ENCODE data around the gene SCP2. TPM values are rescaled to one million over a fixed set of nuclear protein-coding genes. Genes with fewer than 3 reads are reported as not detected.
A peak's percentile ranks its signal among the peaks of the same experiment; 100 is the strongest.

Gene SCP2
- polyA plus RNA-seq, 1 of the 3 experiments (the other 2 are of a cell fraction) = 49.5 TPM

- no peaks in the 10 kb centered on the region for H3K27me3 ChIP-seq (ENCODE audit: insufficient read depth)
- no peak overlapping the region for H3K4me2 ChIP-seq
- POLR2A ChIA-PET = interaction anchor here (0.6 kb wide), 1 partner anchor 18 kb away, joined by 3 read pairs; no protein-coding TSS in a partner anchor
- no peak overlapping the region for H3K27ac ChIP-seq (ENCODE audit: low read depth in 2 of 2, low read length in 1 of 2)
- peak in 1 of 2 experiments; percentile 26; a peak in 1 of 4 replicates for TF ChIP-seq EP300 (IDR thresholded peaks at IDR 0.05; ENCODE audit: borderline replicate concordance in 1 of 2, low read depth in 1 of 2, low read length in 1 of 2)
- peak; percentile 31; the same call in 1 of the 2 replicates for TF ChIP-seq FOXJ3 (CRISPR knock-in tag; IDR thresholded peaks at IDR 0.05)
- no peak for TF ChIP-seq REST (IDR thresholded peaks at IDR 0.05; ENCODE audit: low read depth, low read length)
- TF ChIP-seq GATA2 (CRISPR knock-in tag; IDR thresholded peaks at IDR 0.05) = peak; percentile 92
- H3F3A ChIP-seq (replicated peaks; ENCODE audit: insufficient read depth) = no peaks in the 10 kb centered on the region
- H3K4me1 ChIP-seq (ENCODE audit: control insufficient read depth in 1 of 2, insufficient read depth in 2 of 2, low read depth in 1 of 2, low read length in 1 of 2) = peaks cover 0 to 14% of the 10 kb centered on the region in 2 experiments; a peak in 1 of 4 replicates
- H3K9ac ChIP-seq = no peak overlapping the region
- CTCF ChIA-PET = interaction anchor here (0.9 to 1.2 kb wide), 5 partner anchors 8 to 59 kb away, joined by 3 to 4 read pairs (median 3); no protein-coding TSS in a partner anchor
- no peaks in the 10 kb centered on the region for H4K20me1 ChIP-seq (ENCODE audit: insufficient read depth)
- no peaks in the 10 kb centered on the region for H3K36me3 ChIP-seq (replicated peaks in 1 of 2; ENCODE audit: control insufficient read depth in 1 of 2, insufficient read depth in 2 of 2, low read length in 1 of 2)
- no peaks in the 10 kb centered on the region for H3K79me2 ChIP-seq (ENCODE audit: insufficient read depth)
- H3K9me2 ChIP-seq = no peaks in the 10 kb centered on the region
- H2AFZ ChIP-seq (ENCODE audit: low read depth) = no peak overlapping the region
- no peaks in the 10 kb centered on the region for H3K9me3 ChIP-seq
- no peak overlapping the region for H3K4me3 ChIP-seq (ENCODE audit: low read depth in 2 of 2, low read length in 1 of 2)
- peak; percentile 56 for DNase-seq
- 80% methylated on average over 1 of the region's 7 CpGs for WGBS (ENCODE audit: low lambda C conversion rate)
These were observed 141.4 kb downstream of the SCP2 start for GRCh38 chr1:53068314-53069099.

DNA sequence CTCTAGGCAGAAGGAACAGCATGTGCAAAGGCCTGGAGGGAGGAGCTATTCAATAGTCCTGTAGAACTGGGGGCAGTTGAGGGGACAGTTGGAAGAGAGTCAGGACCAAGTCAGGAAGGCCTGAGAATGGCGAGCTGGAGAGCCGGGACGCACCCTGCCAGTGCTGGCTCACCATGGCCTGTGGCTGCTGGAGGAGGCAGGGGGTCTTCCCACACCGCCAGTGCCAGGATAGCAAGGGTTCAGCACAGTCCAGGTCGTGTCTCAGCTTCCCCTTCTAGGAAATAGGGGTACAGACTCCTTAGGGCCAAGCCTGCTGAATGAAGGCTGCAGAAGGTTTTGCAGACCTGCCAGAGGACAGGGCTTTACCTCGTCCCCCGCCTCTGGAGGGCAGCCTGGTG lies 142.2 kb downstream of the SCP2 start:
- POLR2A ChIA-PET = no interaction called here
- no peak overlapping the region for H3K27ac ChIP-seq (ENCODE audit: low read depth in 2 of 2, low read length in 1 of 2)

More for the DNA sequence above, 142.2 kb downstream of the SCP2 start:
- CTCF ChIA-PET = interaction anchor here (0.9 to 1.2 kb wide), 2 partner anchors 9 to 12 kb away, joined by 3 to 4 read pairs; no protein-coding TSS in a partner anchor
- Histone ChIP-seq H3K9me2 (no peaks in the 10 kb centered on the region), H3K9me3 (no peaks in the 10 kb centered on the region), H3F3A (replicated peaks; ENCODE audit: insufficient read depth) (no peaks in the 10 kb centered on the region), H3K4me3 (ENCODE audit: low read depth in 2 of 2, low read length in 1 of 2) (no peak overlapping the region), H3K4me2 (no peak overlapping the region), H3K4me1 (ENCODE audit: control insufficient read depth in 1 of 2, insufficient read depth in 2 of 2, low read depth in 1 of 2, low read length in 1 of 2) (peaks cover 0 to 14% of the 10 kb centered on the region in 2 experiments; a peak in 1 of 4 replicates), H3K79me2 (ENCODE audit: insufficient read depth) (no peaks in the 10 kb centered on the region), H3K36me3 (replicated peaks in 1 of 2; ENCODE audit: control insufficient read depth in 1 of 2, insufficient read depth in 2 of 2, low read length in 1 of 2) (no peaks in the 10 kb centered on the region), H2AFZ (ENCODE audit: low read depth) (no peak overlapping the region), H3K9ac (no peak overlapping the region), H4K20me1 (ENCODE audit: insufficient read depth) (no peaks in the 10 kb centered on the region), H3K27me3 (ENCODE audit: insufficient read depth) (no peaks in the 10 kb centered on the region)
- no CpG with 5 or more reads among the region's 7 CpGs for WGBS (ENCODE audit: low lambda C conversion rate)
- TF ChIP-seq, protein P1, sequence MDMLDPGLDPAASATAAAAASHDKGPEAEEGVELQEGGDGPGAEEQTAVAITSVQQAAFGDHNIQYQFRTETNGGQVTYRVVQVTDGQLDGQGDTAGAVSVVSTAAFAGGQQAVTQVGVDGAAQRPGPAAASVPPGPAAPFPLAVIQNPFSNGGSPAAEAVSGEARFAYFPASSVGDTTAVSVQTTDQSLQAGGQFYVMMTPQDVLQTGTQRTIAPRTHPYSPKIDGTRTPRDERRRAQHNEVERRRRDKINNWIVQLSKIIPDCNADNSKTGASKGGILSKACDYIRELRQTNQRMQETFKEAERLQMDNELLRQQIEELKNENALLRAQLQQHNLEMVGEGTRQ (IDR thresholded peaks at IDR 0.05; ENCODE audit: borderline replicate concordance, low read depth, low read length) = no peak
- TF ChIP-seq NFIC (IDR thresholded peaks at IDR 0.05; ENCODE audit: borderline replicate concordance) = no peak
- no peak for TF ChIP-seq REST (IDR thresholded peaks at IDR 0.05; ENCODE audit: low read depth, low read length)
- TF ChIP-seq CTCF (IDR thresholded peaks at IDR 0.05) = no peak
- DNase-seq = peak; percentile 26

All from SK-N-SH (cell line).